Memory B cell (primary cell): ENCODE results near the gene AASS.
A peak's percentile ranks its signal among the peaks of the same experiment; 100 is the strongest.
"Not testable (repeated sequence)": the region's sequence is repeated elsewhere in the genome, so short reads cannot be mapped to it uniquely, and the experiment has no call there.

Experiments used
- ATAC-seq: fragments of 150-1000 bp; cut with Tn5 transposase; 2 replicates; pipeline ENCODE4 v1.10.0; 2021; ENCODE audit warnings: low read depth, mild to moderate bottlenecking, moderate library complexity
- DNase-seq, 2 donors: peaks; one replicate each; pipeline ENCODE4 v3.0.0; 2022; ENCODE audit warnings: low spot score in 2 of 2
- H3K27ac Mint-ChIP-seq: one replicate; pipeline ENCODE4 v1.8.0; 2022; ENCODE audit warnings: mild to moderate bottlenecking, moderate library complexity, mixed read lengths
- H3K27me3 Mint-ChIP-seq: one replicate; pipeline ENCODE4 v1.8.0; 2022; ENCODE audit warnings: mixed read lengths
- H3K36me3 Mint-ChIP-seq: one replicate; pipeline ENCODE4 v1.8.0; 2022; ENCODE audit warnings: mild to moderate bottlenecking, mixed read lengths
- H3K4me1 Mint-ChIP-seq: one replicate; pipeline ENCODE4 v1.8.0; 2022; ENCODE audit warnings: mixed read lengths
- H3K4me3 Mint-ChIP-seq: one replicate; pipeline ENCODE4 v1.8.0; 2022; ENCODE audit warnings: mild to moderate bottlenecking, moderate library complexity, mixed read lengths
- H3K9me3 Mint-ChIP-seq: one replicate; pipeline ENCODE4 v1.8.0; 2022; ENCODE audit warnings: mixed read lengths

Gene AASS

GRCh38 chr7:122143751-122144711 is at the start of gene AASS:
Gene AASS (minus strand): TSS chr7:122144249. CDS start chr7:122133726, 10,523 bp downstream.
- H3K4me1 Mint-ChIP-seq, result peaks cover 9% of the 10 kb centered on the region
- H3K27me3 Mint-ChIP-seq, result peaks cover 4% of the 10 kb centered on the region
- H3K36me3 Mint-ChIP-seq, result no peaks in the 10 kb centered on the region
- ATAC-seq, result peak; percentile 95
- H3K4me3 Mint-ChIP-seq, result peak within 1 kb of the TSS; percentile 98
- H3K9me3 Mint-ChIP-seq, result no peaks in the 10 kb centered on the region
- peak; percentile 66 to 72 for DNase-seq
- H3K27ac Mint-ChIP-seq, result peak within 1 kb of the TSS; percentile 89

GRCh38 chr7:122188785-122189184 is 44.7 kb upstream of the AASS start:
- ATAC-seq (no peak), DNase-seq (no peak)
- Mint-ChIP-seq H3K27ac (no peak overlapping the region), H3K4me1 (no peaks in the 10 kb centered on the region), H3K27me3 (peaks cover 1% of the 10 kb centered on the region), H3K36me3 (no peaks in the 10 kb centered on the region), H3K4me3 (no peak overlapping the region), H3K9me3 (peaks cover 7% of the 10 kb centered on the region)

- H3K9me3 Mint-ChIP-seq, result peaks cover 2% of the 10 kb centered on the region
- no peaks in the 10 kb centered on the region for H3K36me3 Mint-ChIP-seq
- peaks cover 4% of the 10 kb centered on the region for H3K27me3 Mint-ChIP-seq
- DNase-seq, result no peak
- no peaks in the 10 kb centered on the region for H3K4me1 Mint-ChIP-seq
- no peak overlapping the region for H3K4me3 Mint-ChIP-seq
- H3K27ac Mint-ChIP-seq, result no peak overlapping the region
- no peak for ATAC-seq
These were observed 39.1 kb upstream of the AASS start for GRCh38 chr7:122183106-122183505.

GRCh38 chr7:122182081-122182480 is 38.0 kb upstream of the AASS start:
- Mint-ChIP-seq H3K9me3 (peaks cover 2% of the 10 kb centered on the region), H3K27me3 (peaks cover 4% of the 10 kb centered on the region), H3K4me3 (no peak overlapping the region), H3K27ac (no peak overlapping the region), H3K36me3 (no peaks in the 10 kb centered on the region), H3K4me1 (no peaks in the 10 kb centered on the region)
- ATAC-seq, result no peak
- DNase-seq, result no peak

- H3K36me3 Mint-ChIP-seq, ATAC-seq, H3K4me1 Mint-ChIP-seq, H3K27ac Mint-ChIP-seq, H3K9me3 Mint-ChIP-seq, DNase-seq, H3K27me3 Mint-ChIP-seq, H3K4me3 Mint-ChIP-seq: not testable (repeated sequence)
These were observed 28.1 kb upstream of the AASS start for GRCh38 chr7:122172144-122172543.

GRCh38 chr7:122166740-122167139 is 22.7 kb upstream of the AASS start:
- Mint-ChIP-seq H3K9me3 (no peaks in the 10 kb centered on the region), H3K27me3 (no peaks in the 10 kb centered on the region), H3K36me3 (no peaks in the 10 kb centered on the region), H3K4me1 (no peaks in the 10 kb centered on the region), H3K4me3 (no peak overlapping the region), H3K27ac (no peak overlapping the region)
- no peak for DNase-seq
- no peak for ATAC-seq

- DNase-seq, result no peak
- Mint-ChIP-seq H3K4me3 (no peak overlapping the region), H3K27ac (no peak overlapping the region), H3K27me3 (no peaks in the 10 kb centered on the region), H3K36me3 (no peaks in the 10 kb centered on the region), H3K4me1 (no peaks in the 10 kb centered on the region), H3K9me3 (no peaks in the 10 kb centered on the region)
- ATAC-seq, result no peak
These were observed 22.2 kb upstream of the AASS start for GRCh38 chr7:122166275-122166674.

- H3K4me3 Mint-ChIP-seq, result no peak overlapping the region
- no peak overlapping the region for H3K27ac Mint-ChIP-seq
- no peak for ATAC-seq
- no peak for DNase-seq
- peaks cover 3% of the 10 kb centered on the region for H3K27me3 Mint-ChIP-seq
- no peaks in the 10 kb centered on the region for H3K9me3 Mint-ChIP-seq
- H3K4me1 Mint-ChIP-seq, result no peaks in the 10 kb centered on the region
- no peaks in the 10 kb centered on the region for H3K36me3 Mint-ChIP-seq
These were observed 17.6 kb upstream of the AASS start for GRCh38 chr7:122161628-122162027.

GRCh38 chr7:122155566-122155965 is 11.5 kb upstream of the AASS start:
- H3K27me3 Mint-ChIP-seq, result peaks cover 15% of the 10 kb centered on the region
- H3K27ac Mint-ChIP-seq, result no peak overlapping the region
- ATAC-seq (no peak), DNase-seq (no peak)
- no peaks in the 10 kb centered on the region for H3K4me1 Mint-ChIP-seq
- peaks cover 1% of the 10 kb centered on the region for H3K9me3 Mint-ChIP-seq
- H3K4me3 Mint-ChIP-seq, result no peak overlapping the region
- H3K36me3 Mint-ChIP-seq, result no peaks in the 10 kb centered on the region

- no peak for ATAC-seq
These were observed 4.8 kb upstream of the AASS start for GRCh38 chr7:122148878-122149277.

GRCh38 chr7:122148081-122148480 is 4.0 kb upstream of the AASS start:
- DNase-seq (no peak), ATAC-seq (no peak)
- Mint-ChIP-seq H3K27ac (no peak overlapping the region), H3K4me1 (peaks cover 9% of the 10 kb centered on the region), H3K4me3 (no peak overlapping the region), H3K36me3 (no peaks in the 10 kb centered on the region), H3K27me3 (peaks cover 4% of the 10 kb centered on the region), H3K9me3 (no peaks in the 10 kb centered on the region)

More at GRCh38 chr7:122148878-122149277, 4.8 kb upstream of the AASS start:
- H3K4me1 Mint-ChIP-seq, result peaks cover 6% of the 10 kb centered on the region
- H3K36me3 Mint-ChIP-seq, result no peaks in the 10 kb centered on the region
- peaks cover 1% of the 10 kb centered on the region for H3K9me3 Mint-ChIP-seq
- no peak overlapping the region for H3K4me3 Mint-ChIP-seq
- no peak for DNase-seq
- peaks cover 7% of the 10 kb centered on the region for H3K27me3 Mint-ChIP-seq
- no peak overlapping the region for H3K27ac Mint-ChIP-seq

- H3K36me3 Mint-ChIP-seq, result no peaks in the 10 kb centered on the region
- ATAC-seq (no peak), DNase-seq (no peak)
- H3K9me3 Mint-ChIP-seq, result no peaks in the 10 kb centered on the region
- H3K4me1 Mint-ChIP-seq, result peaks cover 9% of the 10 kb centered on the region
- H3K4me3 Mint-ChIP-seq, result no peak overlapping the region
- H3K27me3 Mint-ChIP-seq, result peaks cover 4% of the 10 kb centered on the region
- no peak overlapping the region for H3K27ac Mint-ChIP-seq
These were observed 2.0 kb upstream of the AASS start for GRCh38 chr7:122145937-122146645.

GRCh38 chr7:122143376-122143750 is 686 bp downstream of the AASS start:
- no peaks in the 10 kb centered on the region for H3K9me3 Mint-ChIP-seq
- DNase-seq (peak in 1 of 2 donors; percentile 14), ATAC-seq (no peak)
- peaks cover 5% of the 10 kb centered on the region for H3K27me3 Mint-ChIP-seq
- H3K4me1 Mint-ChIP-seq, result peaks cover 11% of the 10 kb centered on the region
- H3K27ac Mint-ChIP-seq, result no peak overlapping the region
- H3K4me3 Mint-ChIP-seq, result peak overlapping the region; percentile 98
- H3K36me3 Mint-ChIP-seq, result no peaks in the 10 kb centered on the region

GRCh38 chr7:122140918-122141317 is 3.1 kb downstream of the AASS start:
- Mint-ChIP-seq H3K36me3 (no peaks in the 10 kb centered on the region), H3K27me3 (peaks cover 2% of the 10 kb centered on the region), H3K9me3 (no peaks in the 10 kb centered on the region), H3K27ac (no peak overlapping the region), H3K4me1 (peaks cover 20% of the 10 kb centered on the region), H3K4me3 (no peak overlapping the region)
- DNase-seq (no peak), ATAC-seq (no peak)
